ENCODE measurements around the gene GRK6. TPM values are rescaled to one million over a fixed set of nuclear protein-coding genes. Genes with fewer than 3 reads are reported as not detected.

The GRK6 gene
- total and polyA plus RNA-seq, 2 experiments from 2014 or later, result 39.6 to 62.1 TPM

DNA sequence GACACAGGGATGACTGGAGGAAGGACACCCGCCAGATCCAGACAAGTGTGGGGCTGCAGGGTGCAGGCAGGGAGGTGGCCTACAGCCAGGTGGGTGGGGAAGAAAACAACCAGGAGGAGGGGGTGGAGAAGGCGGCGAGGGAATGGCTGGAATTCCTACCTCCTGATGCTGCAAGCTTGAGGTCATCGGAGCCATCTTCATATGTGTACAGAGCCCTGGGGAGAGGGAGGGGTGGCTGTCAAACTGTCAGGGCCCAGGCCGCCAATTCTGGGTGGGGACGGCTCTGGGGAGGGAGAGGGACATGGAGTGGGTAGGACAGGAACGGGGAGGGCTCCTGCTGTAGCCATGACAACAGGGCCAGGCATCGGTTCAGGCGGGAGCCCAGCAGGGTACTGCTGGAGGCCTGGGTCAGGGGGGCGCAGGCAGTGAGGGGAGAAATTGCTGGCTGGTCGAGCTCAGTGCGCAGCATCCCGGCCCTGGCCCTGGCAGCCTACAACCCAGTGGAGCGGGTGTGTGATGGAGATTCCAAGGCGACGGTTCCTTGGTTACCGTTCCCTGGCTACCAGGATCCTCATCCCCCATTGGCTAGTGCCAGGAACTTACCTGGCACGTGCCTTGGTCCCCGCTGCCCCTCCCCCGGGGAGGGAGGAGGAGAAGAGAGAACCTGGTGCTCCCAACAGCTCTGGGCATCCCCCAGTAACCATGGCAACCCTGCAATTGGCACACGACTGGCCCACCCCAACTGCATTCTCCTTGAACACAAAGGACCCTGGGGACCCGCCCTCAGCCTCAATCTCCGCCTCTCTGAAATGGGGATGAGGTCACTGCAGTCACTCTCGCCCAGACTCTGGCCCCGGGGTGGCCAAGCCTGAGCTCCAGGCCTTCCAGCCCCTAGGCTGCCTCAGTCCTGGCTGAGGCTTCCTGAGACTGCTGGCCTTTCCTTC is 42.5 kb downstream of the GRK6 start:
- no peak overlapping the region for H3K27ac ChIP-seq
- no peaks in the 10 kb centered on the region for H3K9me3 ChIP-seq (ENCODE audit: low read depth)
- peaks cover 9% of the 10 kb centered on the region for H3K4me1 ChIP-seq (ENCODE audit: low read depth)
- no peak overlapping the region for H3K4me3 ChIP-seq
- no peaks in the 10 kb centered on the region for H3K27me3 ChIP-seq
- no peak for DNase-seq (ENCODE audit: low read depth in 1 of 2, low spot score in 1 of 2)
- H3K36me3 ChIP-seq, result peaks cover 33% of the 10 kb centered on the region
- TF ChIP-seq, protein P1, sequence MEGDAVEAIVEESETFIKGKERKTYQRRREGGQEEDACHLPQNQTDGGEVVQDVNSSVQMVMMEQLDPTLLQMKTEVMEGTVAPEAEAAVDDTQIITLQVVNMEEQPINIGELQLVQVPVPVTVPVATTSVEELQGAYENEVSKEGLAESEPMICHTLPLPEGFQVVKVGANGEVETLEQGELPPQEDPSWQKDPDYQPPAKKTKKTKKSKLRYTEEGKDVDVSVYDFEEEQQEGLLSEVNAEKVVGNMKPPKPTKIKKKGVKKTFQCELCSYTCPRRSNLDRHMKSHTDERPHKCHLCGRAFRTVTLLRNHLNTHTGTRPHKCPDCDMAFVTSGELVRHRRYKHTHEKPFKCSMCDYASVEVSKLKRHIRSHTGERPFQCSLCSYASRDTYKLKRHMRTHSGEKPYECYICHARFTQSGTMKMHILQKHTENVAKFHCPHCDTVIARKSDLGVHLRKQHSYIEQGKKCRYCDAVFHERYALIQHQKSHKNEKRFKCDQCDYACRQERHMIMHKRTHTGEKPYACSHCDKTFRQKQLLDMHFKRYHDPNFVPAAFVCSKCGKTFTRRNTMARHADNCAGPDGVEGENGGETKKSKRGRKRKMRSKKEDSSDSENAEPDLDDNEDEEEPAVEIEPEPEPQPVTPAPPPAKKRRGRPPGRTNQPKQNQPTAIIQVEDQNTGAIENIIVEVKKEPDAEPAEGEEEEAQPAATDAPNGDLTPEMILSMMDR (IDR thresholded peaks at IDR 0.05; ENCODE audit: low read depth, low read length), result no peak

DNA sequence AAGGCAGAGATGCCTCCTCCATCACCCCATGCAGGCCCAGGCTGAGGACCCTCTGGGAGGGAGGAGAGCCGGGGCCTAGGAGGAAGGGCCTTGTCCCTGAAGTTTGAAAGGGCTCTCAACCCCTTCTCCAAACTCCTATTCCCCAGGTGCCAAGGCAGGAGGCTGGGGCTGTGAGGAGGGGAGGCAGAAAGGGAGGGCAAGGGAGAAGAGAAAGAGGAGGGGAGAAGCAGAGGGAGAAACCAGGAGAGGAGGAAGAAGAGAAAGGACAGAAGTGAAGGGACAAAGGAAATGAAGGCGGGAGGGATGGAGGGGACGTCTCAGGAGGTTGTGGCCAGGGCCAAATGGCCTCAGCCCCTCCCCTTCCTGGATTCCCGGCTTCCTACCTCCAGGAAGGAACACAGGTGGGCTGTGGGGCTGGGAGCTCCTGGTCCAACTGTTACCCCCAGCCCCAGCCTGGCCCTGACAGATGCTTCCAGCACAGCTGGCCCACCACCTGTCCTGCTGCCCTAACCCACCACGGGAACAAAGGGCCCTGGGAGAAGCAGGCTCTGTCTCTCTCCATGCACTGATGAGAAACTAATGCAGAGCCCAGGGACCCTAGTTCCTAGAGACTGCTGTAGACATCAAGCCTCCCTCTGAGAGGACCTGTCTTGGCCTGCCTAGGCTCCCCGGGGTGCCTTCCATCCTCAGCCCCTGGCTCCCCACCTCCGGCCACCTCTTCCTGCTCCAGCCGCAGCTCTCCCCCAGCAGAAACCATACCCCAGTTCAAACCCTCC is 43.5 kb downstream of the GRK6 start:
- H3K4me1 ChIP-seq (ENCODE audit: low read depth), result peaks cover 9% of the 10 kb centered on the region
- peaks cover 30% of the 10 kb centered on the region for H3K36me3 ChIP-seq
- no peak for DNase-seq (ENCODE audit: low read depth in 1 of 2, low spot score in 1 of 2)
- TF ChIP-seq, protein P1 (IDR thresholded peaks at IDR 0.05; ENCODE audit: low read depth, low read length), result no peak
- no peak overlapping the region for H3K27ac ChIP-seq
- H3K4me3 ChIP-seq, result no peak overlapping the region
- H3K27me3 ChIP-seq, result no peaks in the 10 kb centered on the region
- no peaks in the 10 kb centered on the region for H3K9me3 ChIP-seq (ENCODE audit: low read depth)

DNA sequence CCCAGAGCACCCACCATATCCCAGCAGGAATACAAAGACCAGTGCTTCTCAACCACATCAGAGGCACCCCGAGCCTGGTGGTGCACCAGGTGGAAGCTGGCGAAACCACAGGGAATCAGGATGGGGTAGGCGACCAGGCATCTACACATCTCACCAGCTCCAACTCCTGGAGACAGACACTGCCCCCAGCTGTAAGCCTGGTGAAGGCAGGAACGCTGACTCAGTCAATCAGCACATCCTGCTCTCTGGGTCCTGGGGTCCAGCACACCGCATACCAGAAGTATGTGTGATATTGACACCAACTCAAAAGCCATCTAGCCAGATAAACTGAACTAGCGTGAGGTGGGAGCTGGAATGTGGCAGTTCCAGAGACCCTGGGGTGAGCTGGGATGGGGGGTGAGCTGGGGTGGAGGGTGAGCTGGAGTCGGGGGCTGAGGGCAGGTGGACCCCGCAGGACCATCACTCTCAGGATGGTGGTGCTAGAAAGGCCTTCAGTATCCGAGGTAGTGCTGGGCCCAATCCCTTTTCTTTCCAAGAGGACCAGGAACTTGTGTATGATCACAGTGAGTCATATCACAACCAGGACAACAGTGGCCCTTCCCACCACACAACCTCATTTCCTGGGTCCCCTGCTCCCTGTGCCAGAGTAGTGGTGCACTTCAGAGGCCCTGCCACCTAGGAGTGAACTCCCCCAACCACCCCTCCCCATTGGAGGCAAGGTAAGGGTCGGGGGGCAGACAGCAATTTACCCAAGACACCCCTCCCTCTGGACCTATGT is 44.5 kb downstream of the GRK6 start:
- Histone ChIP-seq H3K27ac (no peak overlapping the region), H3K27me3 (no peaks in the 10 kb centered on the region), H3K4me1 (ENCODE audit: low read depth) (peaks cover 9% of the 10 kb centered on the region), H3K4me3 (no peak overlapping the region), H3K36me3 (peaks cover 21% of the 10 kb centered on the region), H3K9me3 (ENCODE audit: low read depth) (no peaks in the 10 kb centered on the region)
- TF ChIP-seq, protein P1 (IDR thresholded peaks at IDR 0.05; ENCODE audit: low read depth, low read length), result no peak
- DNase-seq (ENCODE audit: low read depth in 1 of 2, low spot score in 1 of 2), result no peak

DNA sequence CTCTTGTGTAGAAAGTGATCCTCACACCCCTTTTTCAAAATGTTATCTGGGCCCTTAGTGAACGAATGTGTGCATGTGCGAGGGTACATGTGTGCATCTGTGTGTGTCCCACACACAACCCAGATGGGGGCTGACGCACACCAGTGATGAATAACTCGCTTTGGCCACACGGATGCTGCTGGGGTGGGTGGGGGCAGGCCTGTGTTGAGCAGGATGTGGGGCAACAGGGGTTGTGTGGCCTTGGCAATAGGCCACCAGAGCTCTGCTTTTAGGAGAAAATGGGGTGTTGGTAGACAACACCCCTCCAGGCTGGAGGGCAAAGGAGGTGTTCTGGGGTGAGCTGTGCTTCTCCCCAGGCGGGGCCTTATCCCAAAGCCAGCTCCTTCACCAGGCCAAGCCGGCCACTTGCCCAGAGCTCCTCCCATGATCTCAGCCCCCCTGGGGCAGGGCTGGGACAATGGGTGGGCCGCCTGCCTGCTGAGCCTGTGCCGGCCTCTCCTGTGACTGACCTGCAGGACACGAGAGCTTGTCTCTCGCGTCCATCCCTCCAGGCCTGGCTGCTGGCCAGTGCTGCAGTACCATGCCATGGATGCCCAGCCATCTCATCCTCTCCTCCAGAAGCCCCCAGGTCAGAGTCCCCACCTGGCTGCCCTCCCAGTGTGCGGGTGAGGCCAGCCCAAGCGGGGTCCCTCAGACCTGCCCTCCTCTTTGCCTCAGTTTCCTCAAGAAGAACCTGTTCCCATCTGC is 45.3 kb downstream of the GRK6 start:
- TF ChIP-seq, protein P1 (IDR thresholded peaks at IDR 0.05; ENCODE audit: low read depth, low read length), result no peak
- Histone ChIP-seq H3K4me1 (ENCODE audit: low read depth) (peaks cover 9% of the 10 kb centered on the region), H3K36me3 (peaks cover 13% of the 10 kb centered on the region), H3K9me3 (ENCODE audit: low read depth) (no peaks in the 10 kb centered on the region), H3K27ac (no peak overlapping the region), H3K27me3 (no peaks in the 10 kb centered on the region), H3K4me3 (peak overlapping the region; percentile 100)
- DNase-seq (ENCODE audit: low read depth in 1 of 2, low spot score in 1 of 2), result peak in 1 of 2 donors; percentile 52
